Neural cell (in vitro differentiated cells): ENCODE results near the gene AMZ2. TPM values are rescaled to one million over a fixed set of nuclear protein-coding genes. Genes with fewer than 3 reads are reported as not detected.
"Not testable (repeated sequence)": the region's sequence is repeated elsewhere in the genome, so short reads cannot be mapped to it uniquely, and the experiment has no call there.

ENCODE experiments used
- H2AFZ ChIP-seq: fragments of 200-600, 300-800 bp; sonication (generic), shearing (Covaris generic); 2 replicates; pipeline ENCODE4 v1.6.0; 2014; ENCODE audit warnings: low read depth, mild to moderate bottlenecking, antibody characterized with exemption, low read length, moderate library complexity
- H3F3A ChIP-seq: fragments of 200-600 bp; shearing (Covaris generic); 2 replicates; pipeline ENCODE4 v1.6.1; 2016; ENCODE audit warnings: mild to moderate bottlenecking, moderate library complexity, mixed read lengths, antibody characterized with exemption, low read length; ENCODE audit not compliant: insufficient read depth, poor library complexity, severe bottlenecking
- H3K27ac ChIP-seq: fragments of 200-600, 300-800 bp; sonication (generic), shearing (Covaris generic); 2 replicates; pipeline ENCODE4 v1.5.1; 2014; ENCODE audit warnings: mild to moderate bottlenecking, low read length, moderate library complexity
- H3K27me3 ChIP-seq: fragments of 300-800, 200-600 bp; sonication (generic), shearing (Covaris generic); 2 replicates; pipeline ENCODE4 v1.6.0; 2014; ENCODE audit warnings: mild to moderate bottlenecking, low read depth, low read length, moderate library complexity; ENCODE audit not compliant: insufficient read depth
- H3K36me3 ChIP-seq: fragments of 300-800, 200-600 bp; sonication (generic), shearing (Covaris generic); 2 replicates; pipeline ENCODE4 v1.5.1; 2014; ENCODE audit warnings: mild to moderate bottlenecking, antibody characterized with exemption, low read length, moderate library complexity; ENCODE audit not compliant: insufficient read depth
- H3K4me2 ChIP-seq: fragments of 300-800, 200-600 bp; sonication (generic), shearing (Covaris generic); 2 replicates; pipeline ENCODE4 v1.6.0; 2014; ENCODE audit warnings: mild to moderate bottlenecking, low read length
- H3K4me3 ChIP-seq: fragments of 300-800, 200-600 bp; sonication (generic), shearing (Covaris generic); 2 replicates; pipeline ENCODE4 v1.5.1; 2014; ENCODE audit warnings: mild to moderate bottlenecking, low read length, moderate library complexity
- H3K79me2 ChIP-seq: fragments of 200-600 bp; shearing (Covaris generic); replicated peaks from 2 replicates; pipeline ENCODE4 v1.6.0; 2014; ENCODE audit warnings: mild to moderate bottlenecking, low read length, moderate library complexity; ENCODE audit not compliant: insufficient read depth
- H3K9ac ChIP-seq: fragments of 300-800, 200-600 bp; sonication (generic), shearing (Covaris generic); 2 replicates; pipeline ENCODE4 v1.6.1; 2016; ENCODE audit warnings: mild to moderate bottlenecking, low read length, mixed read lengths
- H3K9me2 ChIP-seq: fragments of 200-600 bp; shearing (Covaris generic); 2 replicates; pipeline ENCODE4 v1.6.1; 2016; ENCODE audit warnings: mild to moderate bottlenecking, low read length, mixed read lengths; ENCODE audit not compliant: insufficient read depth
- H3K9me3 ChIP-seq: fragments of 200-600, 300-800 bp; sonication (generic), shearing (Covaris generic); 2 replicates; pipeline ENCODE4 v1.6.1; 2016; ENCODE audit warnings: mild to moderate bottlenecking, mixed run types, low read length, moderate library complexity, mixed read lengths
- H4K20me1 ChIP-seq: fragments of 200-600 bp; shearing (Covaris generic); 2 replicates; pipeline ENCODE4 v1.6.1; 2016; ENCODE audit warnings: mild to moderate bottlenecking, mixed run types; ENCODE audit not compliant: insufficient read depth
- CTCF ChIP-seq: fragments of 450-650 bp; IDR thresholded peaks from 2 replicates; pipeline ENCODE4 v1.5.1; 2014; ENCODE audit warnings: antibody characterized with exemption, mild to moderate bottlenecking, moderate library complexity; ENCODE audit not compliant: poor library complexity, severe bottlenecking
- EP300 ChIP-seq: fragments of 450-650 bp; conservative IDR thresholded peaks from 2 replicates; pipeline ENCODE4 v1.6.1; 2014; ENCODE audit warnings: antibody characterized with exemption, mild to moderate bottlenecking, moderate library complexity; ENCODE audit not compliant: poor library complexity, severe bottlenecking
- EZH2 ChIP-seq: fragments of 200-600, 300-800 bp; shearing (Covaris generic), sonication (generic); IDR thresholded peaks from 2 replicates; pipeline ENCODE4 v1.6.1; 2014; ENCODE audit warnings: antibody characterized with exemption, low read length, borderline replicate concordance, mild to moderate bottlenecking; ENCODE audit not compliant: insufficient read depth, poor library complexity, severe bottlenecking
- MXI1 ChIP-seq: fragments of 450-650 bp; conservative IDR thresholded peaks from 2 replicates; pipeline ENCODE4 v1.6.1; 2014; ENCODE audit warnings: antibody characterized with exemption, mild to moderate bottlenecking; ENCODE audit not compliant: poor library complexity, severe bottlenecking
- POLR2AphosphoS5 ChIP-seq: IDR thresholded peaks from 2 replicates; pipeline ENCODE4 v1.6.1; 2012
- RAD21 ChIP-seq: fragments of 450-650 bp; conservative IDR thresholded peaks from 2 replicates; pipeline ENCODE4 v1.6.1; 2014; ENCODE audit warnings: antibody characterized with exemption, mild to moderate bottlenecking, moderate library complexity
- REST ChIP-seq: IDR thresholded peaks from 2 replicates; pipeline ENCODE4 v1.6.1; 2012; ENCODE audit warnings: borderline replicate concordance
- SMC3 ChIP-seq: fragments of 450-650 bp; conservative IDR thresholded peaks from 2 replicates; pipeline ENCODE4 v1.6.1; 2014; ENCODE audit warnings: antibody characterized with exemption, mild to moderate bottlenecking, moderate library complexity; ENCODE audit not compliant: poor library complexity
- TAF1 ChIP-seq: IDR thresholded peaks from 2 replicates; pipeline ENCODE4 v1.6.1; 2012; ENCODE audit warnings: low read depth
- polyA plus RNA-seq: library from polyadenylated mRNA; depleted of rRNA; stranded (reverse); fragments of >200 nt; gene quantifications from 2 replicates; pipeline ENCODE4 v1.2.3, GENCODE V29; 2014

Gene AMZ2
- polyA plus RNA-seq, 1 donor from 2014 or later = 158 TPM

GRCh38 chr17:68225055-68225454, 22.8 kb upstream of the AMZ2 start:
- not testable (repeated sequence) for H3K4me2 ChIP-seq, H3K9me3 ChIP-seq, H4K20me1 ChIP-seq, H3K27me3 ChIP-seq, H3K36me3 ChIP-seq, H3F3A ChIP-seq, H2AFZ ChIP-seq, H3K4me3 ChIP-seq, H3K79me2 ChIP-seq, H3K27ac ChIP-seq, H3K9ac ChIP-seq, H3K9me2 ChIP-seq

- H3K79me2 ChIP-seq, H3K9me3 ChIP-seq, H3F3A ChIP-seq, H3K9ac ChIP-seq, H4K20me1 ChIP-seq, H3K9me2 ChIP-seq, H3K36me3 ChIP-seq, H3K4me2 ChIP-seq, H3K4me3 ChIP-seq, H3K27me3 ChIP-seq, H3K27ac ChIP-seq, H2AFZ ChIP-seq: not testable (repeated sequence)
Measured at GRCh38 chr17:68228039-68228680, 19.7 kb upstream of the AMZ2 start.

GRCh38 chr17:68228817-68229570, 18.8 kb upstream of the AMZ2 start:
- H3K4me2 ChIP-seq = no peak overlapping the region
- H3K9me3 ChIP-seq = no peaks in the 10 kb centered on the region
- H4K20me1 ChIP-seq = no peaks in the 10 kb centered on the region
- H3K9ac ChIP-seq = no peak overlapping the region
- H2AFZ ChIP-seq = no peak overlapping the region
- no peak overlapping the region for H3K4me3 ChIP-seq
- H3K27ac ChIP-seq = no peak overlapping the region
- no peaks in the 10 kb centered on the region for H3K9me2 ChIP-seq
- no peaks in the 10 kb centered on the region for H3K79me2 ChIP-seq
- no peaks in the 10 kb centered on the region for H3K27me3 ChIP-seq
- H3F3A ChIP-seq = no peaks in the 10 kb centered on the region
- H3K36me3 ChIP-seq = no peaks in the 10 kb centered on the region
- TF ChIP-seq MXI1 (no peak), EP300 (no peak), SMC3 (no peak), REST (no peak), RAD21 (no peak), CTCF (no peak), TAF1 (no peak), POLR2AphosphoS5 (no peak), EZH2 (no peak)
